Measurements from ENCODE around the gene RAB11FIP3. TPM values are rescaled to one million over a fixed set of nuclear protein-coding genes. Genes with fewer than 3 reads are reported as not detected.

RAB11FIP3 gene
- total and polyA plus RNA-seq, 10 of the 15 experiments (the other 5 are each of a cell fraction or from before 2014, with no cell fraction given): 1.2 to 27.3 (median 7.7) TPM

- TF ChIP-seq, protein P1, sequence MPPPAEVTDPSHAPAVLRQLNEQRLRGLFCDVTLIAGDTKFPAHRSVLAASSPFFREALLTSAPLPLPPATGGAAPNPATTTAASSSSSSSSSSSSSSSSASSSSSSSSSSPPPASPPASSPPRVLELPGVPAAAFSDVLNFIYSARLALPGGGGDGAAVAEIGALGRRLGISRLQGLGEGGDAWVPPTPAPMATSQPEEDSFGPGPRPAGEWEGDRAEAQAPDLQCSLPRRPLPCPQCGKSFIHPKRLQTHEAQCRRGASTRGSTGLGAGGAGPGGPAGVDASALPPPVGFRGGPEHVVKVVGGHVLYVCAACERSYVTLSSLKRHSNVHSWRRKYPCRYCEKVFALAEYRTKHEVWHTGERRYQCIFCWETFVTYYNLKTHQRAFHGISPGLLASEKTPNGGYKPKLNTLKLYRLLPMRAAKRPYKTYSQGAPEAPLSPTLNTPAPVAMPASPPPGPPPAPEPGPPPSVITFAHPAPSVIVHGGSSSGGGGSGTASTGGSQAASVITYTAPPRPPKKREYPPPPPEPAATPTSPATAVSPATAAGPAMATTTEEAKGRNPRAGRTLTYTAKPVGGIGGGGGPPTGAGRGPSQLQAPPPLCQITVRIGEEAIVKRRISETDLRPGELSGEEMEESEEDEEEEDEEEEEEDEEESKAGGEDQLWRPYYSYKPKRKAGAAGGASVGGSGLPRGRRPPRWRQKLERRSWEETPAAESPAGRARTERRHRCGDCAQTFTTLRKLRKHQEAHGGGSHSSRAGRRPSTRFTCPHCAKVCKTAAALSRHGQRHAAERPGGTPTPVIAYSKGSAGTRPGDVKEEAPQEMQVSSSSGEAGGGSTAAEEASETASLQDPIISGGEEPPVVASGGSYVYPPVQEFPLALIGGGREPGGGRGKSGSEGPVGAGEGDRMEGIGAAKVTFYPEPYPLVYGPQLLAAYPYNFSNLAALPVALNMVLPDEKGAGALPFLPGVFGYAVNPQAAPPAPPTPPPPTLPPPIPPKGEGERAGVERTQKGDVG (CRISPR knock-in tag; IDR thresholded peaks at IDR 0.05): no peak
- no peak for TF ChIP-seq RB1 (IDR thresholded peaks at IDR 0.05; ENCODE audit: borderline replicate concordance)
- TF ChIP-seq SP1 (IDR thresholded peaks at IDR 0.05; ENCODE audit: low read depth, low read length): no peak
Observed at GRCh38 chr16:503150-504071, 78.0 kb downstream of the RAB11FIP3 start (continued).

GRCh38 chr16:505479-506245 lies 80.2 kb downstream of the RAB11FIP3 start:
- ChIA-PET RAD21 (ENCODE audit: unreplicated experiment) (no interaction called here), SMC1A (ENCODE audit: uncharacterized antibody, unreplicated experiment) (no interaction called here), CTCF (no interaction called here), POLR2A (no interaction called here)
- Histone ChIP-seq H2AFZ (ENCODE audit: control insufficient read depth, low read depth, low read length) (no peak overlapping the region), H3K79me2 (ENCODE audit: control insufficient read depth, insufficient read depth, low read length) (no peaks in the 10 kb centered on the region), H4K20me1 (ENCODE audit: control insufficient read depth, insufficient read depth) (no peaks in the 10 kb centered on the region), H3K9ac (ENCODE audit: control insufficient read depth, insufficient read depth, low read length) (no peak overlapping the region), H3K4me3 (no peak overlapping the region), H3K27me3 (replicated peaks in 1 of 2; ENCODE audit: control insufficient read depth in 2 of 2, insufficient read depth in 2 of 2, low read length in 1 of 2) (no peaks in the 10 kb centered on the region), H3K36me3 (ENCODE audit: control insufficient read depth in 2 of 2, insufficient read depth in 2 of 2, low read length in 1 of 2) (no peaks in the 10 kb centered on the region), H3K27ac (ENCODE audit: control insufficient read depth, insufficient read depth) (no peak overlapping the region), H3K4me2 (ENCODE audit: control insufficient read depth, insufficient read depth) (no peak overlapping the region), H3K4me1 (ENCODE audit: control insufficient read depth, insufficient read depth, low read length) (no peaks in the 10 kb centered on the region), H3K9me3 (replicated peaks; ENCODE audit: control insufficient read depth, insufficient read depth, low read length) (no peaks in the 10 kb centered on the region)
- TF ChIP-seq POLR2A (IDR thresholded peaks at IDR 0.05; ENCODE audit: low read depth, low read length): peak; percentile 29; the same call in 1 of the 2 replicates
- TF ChIP-seq ZBED1 (IDR thresholded peaks at IDR 0.05; ENCODE audit: borderline replicate concordance): no peak
- ATAC-seq (no peak), DNase-seq (ENCODE audit: low read depth, low spot score) (no peak), FAIRE-seq (no peak)
- BruUV-seq (replicated peaks): no TSS peak
- 95% methylated on average over 33 of the region's 33 CpGs for WGBS (ENCODE audit: insufficient coverage, insufficient replicate concordance, low lambda C conversion rate, missing lambda C conversion rate)
- intact Hi-C loops (cut with micrococcal nuclease; ENCODE audit: unreplicated experiment): no loop called here
- in situ Hi-C loops (cut with MboI): no loop called here
